HepG2 (cell line): ENCODE measurements around the gene ELF1. TPM values are rescaled to one million over a fixed set of nuclear protein-coding genes. Genes with fewer than 3 reads are reported as not detected.
"Not testable (repeated sequence)": the region's sequence is repeated elsewhere in the genome, so short reads cannot be mapped to it uniquely, and the experiment has no call there.

ENCODE experiments used
- ATAC-seq: fragments of 200-7000 bp; cut with Tn5 transposase; 3 replicates; pipeline ENCODE4 v1.9.1; 2020; ENCODE audit warnings: mild to moderate bottlenecking, moderate library complexity
- BruUV-seq: library from RNA; stranded (reverse); fragments of 400-500 nt; replicated peaks from 2 replicates; lab custom pipeline; 2021; lab: Mats Ljungman, UMichigan
- CTCF ChIA-PET: fragments of 300-600 bp; formaldehyde crosslinking; extraction: SDS; loops from one replicate; lab custom pipeline; 2021; ENCODE audit warnings: low total read pairs, inconsistent platforms, low intra/inter-chr PET ratio; lab: Yijun Ruan, JAX
- POLR2A ChIA-PET: fragments of 350-600 bp; sonication (Branson Sonifier 250); formaldehyde crosslinking; loops from one replicate; lab custom pipeline; 2020; ENCODE audit warnings: antibody characterized with exemption, inconsistent platforms; lab: Yijun Ruan, JAX
- DNase-seq: peaks from one replicate; pipeline ENCODE4 v3.0.0-alpha.2; 2015; ENCODE audit warnings: low spot score
- FAIRE-seq: peaks from 3 replicates; lab custom pipeline; 2011; peaks lifted over from hg19 to GRCh38; lab: Jason Lieb, UNC
- H2AFZ ChIP-seq: one replicate; pipeline ENCODE4 v1.6.1; 2011; ENCODE audit warnings: low read length, inconsistent platforms
- H3K27ac ChIP-seq: fragments of 300-600 bp; 3 replicates; pipeline ENCODE4 v1.8.0; 2011; ENCODE audit warnings: mixed run types, mild to moderate bottlenecking, mixed read lengths, low read length, inconsistent platforms; ENCODE audit not compliant: insufficient read depth; ENCODE audit errors: extremely low read length
- H3K27me3 ChIP-seq, 2 experiments: fragments of 200-600 bp in 1 of 2; 2 replicates in 1 of 2; 3 replicates in 1 of 2; pipeline versions ENCODE4 v1.6.0 to v1.8.0; 2011; ENCODE audit warnings: low read length in 2 of 2, mild to moderate bottlenecking in 2 of 2, moderate library complexity in 2 of 2, inconsistent platforms in 1 of 2; ENCODE audit not compliant: insufficient read depth in 2 of 2, control insufficient read depth in 1 of 2
- H3K36me3 ChIP-seq, 2 experiments: fragments of 200-600 bp in 1 of 2; replicated peaks in 1 of 2; 2 replicates in 1 of 2; 3 replicates in 1 of 2; pipeline versions ENCODE4 v1.5.1 to v1.8.0; 2011; ENCODE audit warnings: low read length in 2 of 2, inconsistent platforms in 1 of 2; ENCODE audit not compliant: insufficient read depth in 2 of 2, control insufficient read depth in 1 of 2
- H3K4me1 ChIP-seq: 2 replicates; pipeline ENCODE4 v1.5.1; 2012; ENCODE audit warnings: low read length, inconsistent platforms; ENCODE audit not compliant: insufficient read depth
- H3K4me2 ChIP-seq: 2 replicates; pipeline ENCODE4 v1.6.0; 2011; ENCODE audit warnings: low read depth, low read length, inconsistent platforms
- H3K4me3 ChIP-seq, 3 experiments: fragments of 200-600 bp in 1 of 3; sonication (generic), shearing (Covaris generic) in 1 of 3; replicated peaks in 1 of 3; 2 replicates each; pipeline ENCODE4 v1.5.1; 2011 to 2016; ENCODE audit warnings: low read length in 3 of 3, inconsistent platforms in 2 of 3, low read depth in 2 of 3, mild to moderate bottlenecking in 2 of 3, control low read depth in 1 of 3, mixed read lengths in 1 of 3; ENCODE audit not compliant: insufficient read depth in 1 of 3
- H3K79me2 ChIP-seq: one replicate; pipeline ENCODE4 v1.6.1; 2011; ENCODE audit warnings: low read length, inconsistent platforms; ENCODE audit not compliant: insufficient read depth
- H3K9ac ChIP-seq: 2 replicates; pipeline ENCODE4 v1.6.0; 2011; ENCODE audit warnings: mild to moderate bottlenecking, low read depth, low read length, inconsistent platforms; ENCODE audit not compliant: insufficient read depth
- H3K9me3 ChIP-seq: 2 replicates; pipeline ENCODE4 v1.5.1; 2012; ENCODE audit warnings: mild to moderate bottlenecking, low read length
- H4K20me1 ChIP-seq: 2 replicates; pipeline ENCODE4 v1.6.0; 2011; ENCODE audit warnings: inconsistent platforms, mild to moderate bottlenecking, low read length, moderate library complexity; ENCODE audit not compliant: insufficient read depth
- ZNF775 ChIP-seq: sonication (generic); formaldehyde crosslinking; IDR thresholded peaks from 2 replicates; pipeline ENCODE4 v1.4.0; 2020; ENCODE audit warnings: missing genetic modification reagents, mild to moderate bottlenecking, moderate library complexity, borderline replicate concordance
- WGBS: methylation state at CpG from one replicate; pipeline ENCODE4 v1.1.6; 2017; ENCODE audit warnings: low lambda C conversion rate; 5-methylcytosine and 5-hydroxymethylcytosine counted together
- in situ Hi-C: cut with HindIII; loops from 2 replicates; pipeline ENCODE4 v1.10.0; 2017; ENCODE audit warnings: low pct_unique_long_range_greater_than_20kb; ENCODE audit not compliant: extremely low pct_ligation_motif_present
- intact Hi-C: fragments of 100-400 bp; cut with micrococcal nuclease; formaldehyde crosslinking; loops from one replicate; pipeline ENCODE4 v1.10.0; 2022; ENCODE audit not compliant: unreplicated experiment
- polyA plus RNA-seq, 8 experiments: library from polyadenylated mRNA; depleted of rRNA in 3 of 8; stranded (reverse) in 7 of 8; unstranded in 1 of 8; fragments of >200 nt; fragmentation: Illumina TruSeq in 4 of 8; extraction: Trizol in 4 of 8; gene quantifications; 2 replicates each; pipeline versions ENCODE4 v1.2.1 to v1.2.3, GENCODE V29; 2011 to 2016; ENCODE audit warnings: low read depth in 4 of 8, missing spikeins in 1 of 8, mixed read lengths in 1 of 8; ENCODE audit not compliant: insufficient read depth in 1 of 8
- total RNA-seq, 5 experiments: library from RNA; depleted of rRNA; stranded (reverse); fragments of >200 nt; fragmentation: Illumina TruSeq; extraction: Trizol; gene quantifications; 2 replicates each; pipeline ENCODE4 v1.2.3, GENCODE V29; 2016; ENCODE audit warnings: low read depth in 1 of 5
- TF ChIP-seq, protein P1 (sequence below): sonication (generic); formaldehyde crosslinking; IDR thresholded peaks from 2 replicates; pipeline ENCODE4 v1.4.0; 2020; ENCODE audit warnings: mild to moderate bottlenecking, missing genetic modification reagents
- TF ChIP-seq, protein P2 (sequence below): sonication (generic); formaldehyde crosslinking; IDR thresholded peaks from 2 replicates; pipeline ENCODE4 v1.4.0; 2020; ENCODE audit warnings: missing genetic modification reagents

ELF1 gene
- total and polyA plus RNA-seq, 2 of the 13 experiments (the other 11 are each of a cell fraction or from before 2014, with no cell fraction given) = 24.6 to 71.5 TPM

DNA sequence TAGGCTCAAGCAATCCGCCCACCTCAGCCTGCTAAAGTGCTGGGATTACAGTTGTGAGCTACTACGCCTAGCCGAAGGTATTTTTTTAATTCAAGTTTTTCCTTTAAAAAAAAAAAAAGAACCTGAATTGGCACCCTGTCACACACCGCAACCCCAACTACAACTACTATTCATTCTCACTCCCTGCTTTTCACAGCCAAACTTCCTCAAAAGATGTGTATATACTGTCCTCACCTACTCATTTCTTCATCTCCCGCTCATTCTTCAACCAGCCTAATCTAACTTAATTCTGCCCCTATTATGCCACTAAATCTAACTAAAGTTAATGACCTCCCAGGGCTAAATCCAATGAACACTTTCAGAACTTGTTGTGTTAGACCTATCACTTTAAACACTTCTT lies 29.5 kb upstream of the ELF1 start (continued):
- TF ChIP-seq, protein P1, sequence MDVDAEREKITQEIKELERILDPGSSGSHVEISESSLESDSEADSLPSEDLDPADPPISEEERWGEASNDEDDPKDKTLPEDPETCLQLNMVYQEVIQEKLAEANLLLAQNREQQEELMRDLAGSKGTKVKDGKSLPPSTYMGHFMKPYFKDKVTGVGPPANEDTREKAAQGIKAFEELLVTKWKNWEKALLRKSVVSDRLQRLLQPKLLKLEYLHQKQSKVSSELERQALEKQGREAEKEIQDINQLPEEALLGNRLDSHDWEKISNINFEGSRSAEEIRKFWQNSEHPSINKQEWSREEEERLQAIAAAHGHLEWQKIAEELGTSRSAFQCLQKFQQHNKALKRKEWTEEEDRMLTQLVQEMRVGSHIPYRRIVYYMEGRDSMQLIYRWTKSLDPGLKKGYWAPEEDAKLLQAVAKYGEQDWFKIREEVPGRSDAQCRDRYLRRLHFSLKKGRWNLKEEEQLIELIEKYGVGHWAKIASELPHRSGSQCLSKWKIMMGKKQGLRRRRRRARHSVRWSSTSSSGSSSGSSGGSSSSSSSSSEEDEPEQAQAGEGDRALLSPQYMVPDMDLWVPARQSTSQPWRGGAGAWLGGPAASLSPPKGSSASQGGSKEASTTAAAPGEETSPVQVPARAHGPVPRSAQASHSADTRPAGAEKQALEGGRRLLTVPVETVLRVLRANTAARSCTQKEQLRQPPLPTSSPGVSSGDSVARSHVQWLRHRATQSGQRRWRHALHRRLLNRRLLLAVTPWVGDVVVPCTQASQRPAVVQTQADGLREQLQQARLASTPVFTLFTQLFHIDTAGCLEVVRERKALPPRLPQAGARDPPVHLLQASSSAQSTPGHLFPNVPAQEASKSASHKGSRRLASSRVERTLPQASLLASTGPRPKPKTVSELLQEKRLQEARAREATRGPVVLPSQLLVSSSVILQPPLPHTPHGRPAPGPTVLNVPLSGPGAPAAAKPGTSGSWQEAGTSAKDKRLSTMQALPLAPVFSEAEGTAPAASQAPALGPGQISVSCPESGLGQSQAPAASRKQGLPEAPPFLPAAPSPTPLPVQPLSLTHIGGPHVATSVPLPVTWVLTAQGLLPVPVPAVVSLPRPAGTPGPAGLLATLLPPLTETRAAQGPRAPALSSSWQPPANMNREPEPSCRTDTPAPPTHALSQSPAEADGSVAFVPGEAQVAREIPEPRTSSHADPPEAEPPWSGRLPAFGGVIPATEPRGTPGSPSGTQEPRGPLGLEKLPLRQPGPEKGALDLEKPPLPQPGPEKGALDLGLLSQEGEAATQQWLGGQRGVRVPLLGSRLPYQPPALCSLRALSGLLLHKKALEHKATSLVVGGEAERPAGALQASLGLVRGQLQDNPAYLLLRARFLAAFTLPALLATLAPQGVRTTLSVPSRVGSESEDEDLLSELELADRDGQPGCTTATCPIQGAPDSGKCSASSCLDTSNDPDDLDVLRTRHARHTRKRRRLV = no peak
- TF ChIP-seq, protein P2, sequence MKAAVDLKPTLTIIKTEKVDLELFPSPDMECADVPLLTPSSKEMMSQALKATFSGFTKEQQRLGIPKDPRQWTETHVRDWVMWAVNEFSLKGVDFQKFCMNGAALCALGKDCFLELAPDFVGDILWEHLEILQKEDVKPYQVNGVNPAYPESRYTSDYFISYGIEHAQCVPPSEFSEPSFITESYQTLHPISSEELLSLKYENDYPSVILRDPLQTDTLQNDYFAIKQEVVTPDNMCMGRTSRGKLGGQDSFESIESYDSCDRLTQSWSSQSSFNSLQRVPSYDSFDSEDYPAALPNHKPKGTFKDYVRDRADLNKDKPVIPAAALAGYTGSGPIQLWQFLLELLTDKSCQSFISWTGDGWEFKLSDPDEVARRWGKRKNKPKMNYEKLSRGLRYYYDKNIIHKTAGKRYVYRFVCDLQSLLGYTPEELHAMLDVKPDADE (CRISPR knock-in tag) = no peak
- TF ChIP-seq ZNF775 = no peak

DNA sequence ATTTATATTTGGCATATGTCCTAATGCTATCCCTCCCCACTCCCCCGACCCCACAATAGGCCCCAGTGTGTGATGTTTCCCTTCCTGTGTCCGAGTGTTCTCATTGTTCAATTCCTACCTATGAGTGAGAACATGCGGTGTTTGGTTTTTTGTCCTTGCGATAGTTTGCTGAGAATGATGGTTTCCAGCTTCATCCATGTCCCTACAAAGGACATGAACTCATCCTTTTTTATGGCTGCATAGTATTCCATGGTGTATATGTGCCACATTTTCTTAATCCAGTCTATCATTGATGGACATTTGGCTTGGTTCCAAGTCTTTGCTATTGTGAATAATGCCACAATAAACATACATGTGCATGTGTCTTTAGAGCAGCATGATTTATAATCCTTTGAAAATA lies 23.3 kb upstream of the ELF1 start:
- DNase-seq, ATAC-seq, H3K4me3 ChIP-seq, H3K9me3 ChIP-seq, H2AFZ ChIP-seq, H3K9ac ChIP-seq, FAIRE-seq, POLR2A ChIA-PET, CTCF ChIA-PET, H3K27ac ChIP-seq, H3K4me2 ChIP-seq, BruUV-seq, H3K36me3 ChIP-seq, H3K27me3 ChIP-seq, in situ Hi-C loops, intact Hi-C loops: not testable (repeated sequence)
- 97% methylated on average over 4 of the region's 4 CpGs for WGBS
- peaks cover 15% of the 10 kb centered on the region for H3K4me1 ChIP-seq
- H4K20me1 ChIP-seq = peaks cover 11% of the 10 kb centered on the region; the same call in 1 of the 2 replicates
- H3K79me2 ChIP-seq = peaks cover 36% of the 10 kb centered on the region
